GM18951 (cell line): Measurements from ENCODE around the gene PGA4.
"Not testable (repeated sequence)": the region's sequence is repeated elsewhere in the genome, so short reads cannot be mapped to it uniquely, and the experiment has no call there.

ENCODE experiments used
- POLR2A ChIP-seq: IDR thresholded peaks from 4 replicates; pipeline ENCODE4 v1.6.1; 2011; ENCODE audit warnings: mild to moderate bottlenecking; ENCODE audit not compliant: insufficient read length, insufficient read depth; ENCODE audit errors: extremely low read depth
- in situ Hi-C: fragments of 300-500 bp; cut with MboI; formaldehyde crosslinking; loops from one replicate; pipeline ENCODE4 v1.12.0; 2022; ENCODE audit warnings: low sequenced_read_pairs, mixed read lengths, inconsistent platforms; ENCODE audit not compliant: unreplicated experiment

The PGA4 gene

DNA sequence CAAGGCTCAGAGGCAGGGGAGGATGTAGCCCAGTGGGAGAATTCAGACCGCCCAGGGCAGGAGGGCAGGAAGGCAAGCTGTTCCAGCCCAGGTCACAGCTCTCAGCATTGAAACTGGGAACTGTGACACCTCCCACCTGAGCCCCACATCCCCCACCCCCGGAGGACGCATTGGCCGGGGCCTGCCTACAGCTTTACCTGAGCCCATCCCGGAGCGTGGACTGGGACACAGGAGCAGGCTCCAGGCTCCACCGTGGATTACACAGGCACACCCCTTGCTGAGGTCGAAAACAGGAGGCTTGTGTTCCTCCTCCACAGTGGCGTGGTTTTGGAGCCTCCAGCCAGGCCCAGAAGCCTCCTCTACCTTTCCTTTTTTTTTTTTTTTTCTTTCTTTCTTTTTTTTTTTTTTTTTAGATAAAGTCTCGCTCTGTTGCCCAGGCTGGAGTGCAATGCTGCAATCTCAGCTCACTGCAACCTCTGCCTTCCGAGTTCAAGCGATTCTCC lies 27.9 kb upstream of the PGA4 start:
- in situ Hi-C loops: no loop called here
- no peak for TF ChIP-seq POLR2A

- in situ Hi-C loops: no loop called here
- no peak for TF ChIP-seq POLR2A
Observed at GRCh38 chr11:61194981-61195695, 27.0 kb upstream of the PGA4 start.

- TF ChIP-seq POLR2A: no peak
- in situ Hi-C loops: no loop called here
Observed at GRCh38 chr11:61195719-61196118, 26.4 kb upstream of the PGA4 start.

- TF ChIP-seq POLR2A: no peak
Observed at GRCh38 chr11:61198361-61198760, 23.8 kb upstream of the PGA4 start.

DNA sequence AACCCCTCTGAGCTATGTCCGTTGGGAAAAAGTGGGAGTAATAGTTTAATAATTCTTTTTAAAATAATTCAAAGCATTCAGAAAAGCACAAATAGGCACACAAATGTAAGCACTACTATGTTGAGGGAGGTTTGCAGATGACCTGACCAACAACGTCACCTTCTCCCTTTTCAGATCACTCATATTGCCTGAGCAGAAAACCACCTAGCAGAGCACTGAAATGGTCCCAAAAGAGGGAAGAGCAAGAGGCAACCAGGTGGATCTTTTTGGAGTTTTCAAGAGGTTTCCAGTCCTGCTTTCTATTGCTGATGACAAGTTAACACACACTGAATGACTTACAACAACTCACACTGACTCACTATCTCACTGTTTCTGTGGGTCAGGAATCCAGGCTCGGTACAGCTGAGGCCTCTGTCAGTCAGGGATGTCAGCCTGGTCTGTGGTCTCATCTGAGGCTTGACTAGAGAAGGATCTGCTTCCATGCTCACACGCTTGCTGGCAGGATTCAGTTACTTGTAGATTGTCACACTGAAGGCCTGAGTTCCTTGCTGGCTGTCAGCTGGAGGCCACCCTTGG lies 23.1 kb upstream of the PGA4 start:
- in situ Hi-C loops: no loop called here
- no peak for TF ChIP-seq POLR2A

More at GRCh38 chr11:61198361-61198760, 23.8 kb upstream of the PGA4 start:
- in situ Hi-C loops: no loop called here

DNA sequence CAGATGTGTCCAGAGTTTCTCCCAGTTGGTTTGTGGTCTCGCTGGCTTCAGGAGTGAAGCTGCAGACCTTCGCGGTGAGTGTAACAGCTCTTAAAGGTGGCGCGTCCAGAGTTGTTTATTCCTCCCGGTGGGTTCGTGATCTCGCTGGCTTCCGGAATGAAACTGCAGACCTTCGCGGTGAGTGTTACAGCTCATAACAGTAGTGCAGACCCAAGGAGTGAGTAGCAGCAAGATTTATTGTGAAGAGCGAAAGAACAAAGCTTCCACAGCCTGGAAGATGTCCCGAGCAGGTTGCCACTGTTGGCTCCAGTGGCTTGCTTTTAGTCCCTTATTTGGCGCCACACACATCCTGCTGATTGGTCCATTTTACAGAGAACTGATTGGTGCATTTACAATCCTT lies 20.7 kb upstream of the PGA4 start:
- TF ChIP-seq POLR2A: no peak
- in situ Hi-C loops: no loop called here

DNA sequence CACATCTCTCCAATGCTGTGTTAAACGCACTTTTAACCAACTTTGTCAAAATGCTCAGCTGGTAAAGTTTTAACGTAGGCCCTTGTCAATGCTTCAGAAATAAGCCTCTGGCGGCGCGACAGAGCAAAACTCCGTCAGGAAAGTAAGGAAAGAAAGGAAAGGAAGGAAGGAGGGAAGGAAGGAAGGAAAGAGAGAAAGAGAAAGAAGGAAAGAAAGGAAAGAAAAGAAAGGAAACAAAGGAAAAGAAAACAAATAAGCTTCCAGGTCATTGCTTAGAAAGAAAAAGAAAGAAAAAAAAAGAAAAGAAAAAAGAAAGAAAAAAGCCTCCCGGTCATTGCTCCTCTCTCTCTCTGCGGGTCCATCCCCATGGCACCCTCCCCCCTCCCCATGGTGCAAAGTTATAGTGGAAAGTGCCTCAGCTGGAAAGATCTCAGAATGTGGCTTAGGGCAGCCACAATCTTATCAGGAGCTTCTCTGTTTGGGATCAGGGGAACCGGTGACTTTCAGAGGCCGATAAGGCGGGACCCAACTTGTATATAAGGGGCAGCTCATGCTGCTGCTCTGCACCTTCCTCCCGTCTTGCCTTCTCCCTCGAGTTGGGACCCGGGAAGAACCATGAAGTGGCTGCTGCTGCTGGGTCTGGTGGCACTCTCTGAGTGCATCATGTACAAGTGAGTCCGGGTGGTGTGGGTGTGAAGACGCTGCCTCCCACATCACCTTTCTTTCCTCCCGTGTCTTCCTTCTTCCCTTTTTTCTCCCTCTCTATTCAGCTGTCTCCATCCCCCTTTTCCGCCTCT lies 19.0 kb upstream of the PGA4 start, which contains the start of gene PGA3:
Gene PGA3 (plus strand): TSS at position 566 of the 797 bp plus-strand sequence. CDS start 50 bp downstream, at position 616.
- in situ Hi-C loops: not testable (repeated sequence)

- in situ Hi-C loops: not testable (repeated sequence)
Observed at GRCh38 chr11:61203873-61204272, 18.3 kb upstream of the PGA4 start.

DNA sequence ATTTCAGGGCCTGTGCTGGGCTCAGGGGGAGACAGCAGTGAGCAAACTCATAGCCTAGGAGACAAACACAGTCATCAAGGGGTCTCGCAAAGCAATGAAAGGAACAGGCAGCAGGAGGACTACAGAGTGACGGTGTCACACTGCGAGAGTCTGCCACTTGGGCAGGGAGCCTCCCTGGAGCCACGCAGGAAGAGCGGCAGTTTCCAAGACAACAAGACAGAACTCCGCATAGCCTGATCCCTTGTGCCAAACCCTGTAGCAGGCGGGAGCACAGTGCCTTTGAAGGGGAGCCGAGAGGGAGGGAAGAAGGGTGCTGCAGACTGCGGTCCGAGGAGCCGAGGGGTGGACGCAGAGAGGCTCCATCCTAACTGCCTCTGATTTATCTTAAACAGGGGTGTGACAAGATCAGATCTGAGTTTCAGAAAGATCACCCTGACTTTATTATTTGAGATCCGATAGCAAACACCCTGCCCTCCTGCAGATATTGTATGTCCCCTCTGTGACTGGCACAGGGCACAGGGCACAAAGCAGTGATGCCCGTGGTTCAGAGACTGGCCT lies 17.6 kb upstream of the PGA4 start:
- in situ Hi-C loops: not testable (repeated sequence)

DNA sequence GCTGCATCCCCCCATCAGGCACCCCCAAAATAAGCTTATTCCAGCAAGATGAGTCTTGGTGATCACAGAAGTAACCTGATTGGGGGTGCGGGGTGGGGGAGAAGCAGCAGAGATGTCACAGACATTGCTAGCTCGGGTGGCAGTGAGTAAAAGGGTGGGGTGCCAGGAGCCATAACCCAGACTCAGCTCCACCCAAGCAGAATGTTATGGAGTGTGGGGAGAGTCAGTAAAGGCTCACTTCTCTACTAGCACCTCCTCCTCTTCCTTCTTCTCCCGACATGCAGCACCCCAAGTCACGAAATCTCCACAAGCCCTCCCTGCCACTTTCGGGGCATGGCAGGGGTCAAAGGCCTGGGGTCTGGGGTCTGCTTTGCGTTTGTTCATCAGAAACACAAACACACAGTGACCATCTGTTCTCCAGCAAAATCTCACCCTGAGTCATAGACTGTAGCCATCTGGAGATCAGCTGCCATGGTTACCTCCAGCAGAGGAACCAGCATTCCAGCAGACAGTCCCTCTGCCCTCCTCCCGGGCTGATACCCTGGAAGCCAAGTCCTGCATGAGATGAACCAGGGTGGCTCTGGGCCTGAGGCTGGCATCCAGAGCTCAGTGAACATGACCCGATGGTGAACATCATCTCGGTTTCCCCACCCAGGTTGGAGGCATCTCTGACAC lies 14.4 kb upstream of the PGA4 start:
- in situ Hi-C loops: not testable (repeated sequence)

DNA sequence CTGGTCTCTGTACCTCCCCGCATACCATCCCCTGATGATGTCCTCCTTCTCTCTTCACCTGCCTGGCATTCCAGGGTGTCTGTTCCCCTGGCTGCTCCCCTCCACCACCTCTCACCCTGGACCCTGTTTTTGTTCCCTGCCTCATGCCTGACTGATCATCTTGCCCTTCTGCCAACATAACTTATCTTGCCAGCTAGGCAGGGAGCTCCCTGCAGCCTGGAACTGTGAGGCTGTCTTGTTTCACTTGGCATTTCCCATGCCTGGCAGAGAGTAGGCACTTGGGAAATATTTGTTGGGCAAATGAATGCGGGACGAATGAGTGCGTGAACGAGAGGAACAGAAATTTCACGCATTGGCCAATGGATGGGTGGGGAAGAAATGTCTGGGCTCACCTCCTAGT lies 11.5 kb upstream of the PGA4 start:
- in situ Hi-C loops: not testable (repeated sequence)

DNA sequence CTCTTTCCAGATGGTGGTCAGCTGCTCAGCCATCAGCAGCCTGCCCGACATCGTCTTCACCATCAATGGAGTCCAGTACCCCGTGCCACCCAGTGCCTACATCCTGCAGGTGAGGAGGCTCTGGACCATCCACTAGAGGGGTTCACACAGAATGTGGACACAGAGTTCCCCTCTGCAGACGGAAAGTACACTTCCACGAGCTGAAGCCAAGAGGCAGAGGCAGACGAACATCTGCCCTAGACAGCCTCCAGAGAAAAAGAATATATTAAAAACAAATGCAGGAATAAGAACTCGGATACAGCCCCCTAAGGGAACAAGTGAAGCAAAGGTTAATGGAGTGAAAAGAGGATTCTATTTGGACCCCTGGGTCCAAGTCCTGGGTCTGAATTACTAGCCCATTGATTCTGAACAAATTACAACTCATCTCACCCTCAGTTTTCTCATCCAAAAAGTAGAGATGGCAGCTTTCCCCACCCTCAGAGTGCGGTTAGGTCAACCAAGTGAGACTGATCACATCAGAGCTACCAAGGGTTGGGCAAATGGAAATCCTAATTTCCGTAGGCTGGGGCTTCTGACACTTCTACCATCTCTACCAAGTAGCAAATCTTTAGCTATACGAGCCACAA lies 10.7 kb upstream of the PGA4 start:
- in situ Hi-C loops: not testable (repeated sequence)

DNA sequence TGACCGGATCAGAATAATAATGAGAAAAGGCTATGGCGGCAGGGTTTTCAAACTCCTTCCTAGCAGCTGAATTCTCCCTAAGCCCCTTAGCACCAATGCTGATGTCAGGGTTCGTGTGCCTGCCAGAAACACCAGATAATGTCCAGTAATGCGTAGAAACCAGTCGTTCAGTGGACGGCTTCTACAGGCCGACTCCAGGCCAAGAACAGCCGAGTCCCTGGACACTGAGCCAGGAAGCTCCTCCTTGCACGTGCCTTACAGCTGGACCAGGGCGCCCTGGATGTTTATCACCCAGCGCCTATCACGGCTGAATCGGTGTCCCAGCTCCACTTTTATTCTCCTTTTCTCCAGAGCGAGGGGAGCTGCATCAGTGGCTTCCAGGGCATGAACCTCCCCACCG lies 9.9 kb upstream of the PGA4 start:
- in situ Hi-C loops: not testable (repeated sequence)

DNA sequence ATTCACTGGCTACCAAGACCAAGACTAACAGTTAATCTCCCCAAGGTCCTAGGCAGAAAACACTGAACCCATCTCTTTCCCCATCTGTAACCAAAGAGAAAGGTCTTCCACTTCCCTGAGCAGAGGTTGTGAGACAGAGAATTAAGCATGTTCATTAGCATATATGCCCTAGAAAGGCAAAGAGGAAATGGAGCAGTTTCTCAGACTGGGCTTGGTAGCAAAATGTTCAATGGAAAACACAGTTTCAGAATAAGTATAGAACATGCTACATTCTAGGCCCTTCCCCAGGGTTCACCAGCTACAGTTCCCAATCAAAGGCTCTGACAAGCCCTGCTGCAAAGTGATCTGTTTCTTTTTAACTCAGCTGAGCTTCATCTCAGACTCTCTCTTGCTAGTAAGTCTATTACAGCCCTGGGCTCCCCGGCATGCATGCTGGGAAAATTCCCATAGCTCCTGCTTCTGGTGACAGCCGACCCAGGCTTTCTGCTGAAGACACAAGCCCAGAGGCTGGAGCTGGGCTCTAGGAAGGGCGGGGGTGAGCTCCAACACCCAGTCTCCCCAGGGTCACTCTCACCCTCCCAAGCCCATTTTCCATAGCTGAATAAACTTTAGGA lies 8.3 kb upstream of the PGA4 start:
- in situ Hi-C loops: not testable (repeated sequence)

- in situ Hi-C loops: not testable (repeated sequence)
Observed at GRCh38 chr11:61218306-61218705, 3.8 kb upstream of the PGA4 start.

DNA sequence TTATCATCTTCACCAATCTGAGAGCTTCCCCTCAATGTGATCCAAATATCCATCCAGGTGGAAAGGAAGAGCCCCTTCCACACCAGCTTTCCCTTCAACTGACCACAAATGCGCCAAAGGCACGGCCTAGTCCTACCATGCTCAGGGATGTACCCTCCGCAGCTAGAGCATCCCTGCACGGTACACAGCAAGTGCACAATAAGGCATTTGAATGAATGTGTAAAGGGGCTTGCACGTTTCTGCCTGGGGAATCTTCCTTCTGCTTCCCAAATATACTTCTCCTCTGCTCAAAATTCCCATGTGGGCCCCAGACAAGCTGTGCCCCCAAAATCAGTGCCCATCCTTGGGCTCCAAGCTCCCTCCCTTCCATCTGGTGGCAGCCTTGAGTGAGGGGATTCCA lies 3.1 kb upstream of the PGA4 start:
- in situ Hi-C loops: not testable (repeated sequence)

- in situ Hi-C loops: not testable (repeated sequence)
Observed at GRCh38 chr11:61222692-61223091, 545 bp downstream of the PGA4 start.
